B cell (primary cell): ENCODE data around the gene CISH.

Experiments
- CTCF ChIP-seq: fragments of 200-600 bp; IDR thresholded peaks from one replicate; pipeline ENCODE4 v1.8.0; 2022; ENCODE audit warnings: antibody characterized with exemption, mild to moderate bottlenecking
- EZH2 ChIP-seq: IDR thresholded peaks from 2 replicates; pipeline ENCODE4 v1.6.1; 2012; ENCODE audit warnings: borderline replicate concordance, low read depth, mild to moderate bottlenecking, moderate library complexity, low read length; ENCODE audit not compliant: insufficient read depth, poor library complexity, severe bottlenecking

DNA sequence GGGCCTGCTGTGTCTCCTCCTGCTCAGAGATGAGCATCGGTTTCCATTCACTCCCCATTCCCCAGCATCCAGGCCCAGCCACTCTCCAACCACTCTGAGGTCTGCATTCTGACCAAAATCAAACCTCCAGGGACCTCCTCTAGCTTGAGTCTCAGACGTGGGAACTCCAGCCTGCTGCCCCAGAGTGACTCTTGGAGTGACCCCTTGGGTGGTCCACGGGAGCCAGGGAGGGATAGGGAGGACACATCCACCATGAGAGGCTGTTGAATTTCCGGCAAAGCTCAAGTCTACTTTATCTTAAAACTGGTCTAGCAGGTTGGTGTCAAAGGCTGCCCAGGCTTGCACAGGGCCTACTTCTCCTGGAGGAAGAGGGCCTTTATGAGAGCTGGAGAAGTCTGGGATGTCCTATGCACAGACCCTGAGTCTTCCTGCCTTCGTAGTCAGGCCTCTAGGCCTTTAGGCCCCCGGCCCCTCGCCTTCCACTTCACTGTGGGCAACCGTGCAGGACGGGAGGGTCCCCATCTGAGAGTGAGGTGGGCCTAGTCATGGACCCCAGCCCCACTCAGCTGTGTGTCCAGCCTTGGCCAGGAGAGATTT is 8.9 kb downstream of the CISH start:
- TF ChIP-seq CTCF: no peak
- no peak for TF ChIP-seq EZH2
